SK-N-SH (cell line): ENCODE data around the gene MYOCD.

Source experiments
- ELF1 ChIP-seq: IDR thresholded peaks from 2 replicates; pipeline ENCODE4 v1.4.0; 2012
- EZH2phosphoT487 ChIP-seq: fragments of 200-600 bp; sonication (generic); IDR thresholded peaks from 2 replicates; pipeline ENCODE4 v1.6.1; 2017; ENCODE audit warnings: low read depth, mixed run types, mild to moderate bottlenecking, antibody characterized with exemption, moderate library complexity, borderline replicate concordance
- NFIC ChIP-seq: IDR thresholded peaks from 2 replicates; pipeline ENCODE4 v1.4.0; 2012; ENCODE audit warnings: borderline replicate concordance
- POLR2AphosphoS5 ChIP-seq: IDR thresholded peaks from 2 replicates; pipeline ENCODE4 v1.6.1; 2012; ENCODE audit warnings: low read depth, low read length
- RCOR1 ChIP-seq: fragments of 150-350 bp; IDR thresholded peaks from 2 replicates; pipeline ENCODE4 v1.6.1; 2017; ENCODE audit warnings: antibody characterized with exemption, low read length
- TAF1 ChIP-seq: IDR thresholded peaks from 2 replicates; pipeline ENCODE4 v1.6.1; 2012; ENCODE audit warnings: low read depth, mild to moderate bottlenecking, low read length, moderate library complexity, borderline replicate concordance
- YY1 ChIP-seq: IDR thresholded peaks from 2 replicates; pipeline ENCODE4 v1.4.0; 2012; ENCODE audit warnings: low read depth, mild to moderate bottlenecking
- TF ChIP-seq, protein P1 (sequence below): fragments of 200-600 bp; sonication (generic); IDR thresholded peaks from 2 replicates; pipeline ENCODE4 v1.6.1; 2017; ENCODE audit warnings: antibody characterized with exemption, mild to moderate bottlenecking, moderate library complexity
- TF ChIP-seq, protein P2 (sequence below): IDR thresholded peaks from 2 replicates; pipeline ENCODE4 v1.6.1; 2012; ENCODE audit warnings: mild to moderate bottlenecking, low read depth, low read length, moderate library complexity

DNA sequence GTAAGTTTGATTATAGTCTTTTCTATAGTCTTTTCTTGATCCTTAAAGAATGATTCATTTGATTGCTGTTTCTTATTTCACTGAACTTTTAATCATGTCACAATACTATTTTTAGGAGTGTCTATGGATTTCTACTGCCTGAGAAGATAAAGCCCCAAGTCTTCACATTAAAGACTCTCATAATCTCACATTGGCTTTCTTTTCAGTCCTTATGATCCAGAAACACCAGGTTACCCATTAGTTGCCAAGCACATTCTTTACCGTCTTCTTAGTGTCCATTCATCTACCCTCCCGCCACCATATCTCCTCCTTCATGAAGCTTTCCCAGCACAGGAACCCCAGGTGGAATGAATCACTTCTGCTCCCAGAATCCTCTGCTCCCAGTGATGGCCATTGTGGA, 49.5 kb upstream of the MYOCD start:
- no peak for TF ChIP-seq EZH2phosphoT487
- TF ChIP-seq, protein P1, sequence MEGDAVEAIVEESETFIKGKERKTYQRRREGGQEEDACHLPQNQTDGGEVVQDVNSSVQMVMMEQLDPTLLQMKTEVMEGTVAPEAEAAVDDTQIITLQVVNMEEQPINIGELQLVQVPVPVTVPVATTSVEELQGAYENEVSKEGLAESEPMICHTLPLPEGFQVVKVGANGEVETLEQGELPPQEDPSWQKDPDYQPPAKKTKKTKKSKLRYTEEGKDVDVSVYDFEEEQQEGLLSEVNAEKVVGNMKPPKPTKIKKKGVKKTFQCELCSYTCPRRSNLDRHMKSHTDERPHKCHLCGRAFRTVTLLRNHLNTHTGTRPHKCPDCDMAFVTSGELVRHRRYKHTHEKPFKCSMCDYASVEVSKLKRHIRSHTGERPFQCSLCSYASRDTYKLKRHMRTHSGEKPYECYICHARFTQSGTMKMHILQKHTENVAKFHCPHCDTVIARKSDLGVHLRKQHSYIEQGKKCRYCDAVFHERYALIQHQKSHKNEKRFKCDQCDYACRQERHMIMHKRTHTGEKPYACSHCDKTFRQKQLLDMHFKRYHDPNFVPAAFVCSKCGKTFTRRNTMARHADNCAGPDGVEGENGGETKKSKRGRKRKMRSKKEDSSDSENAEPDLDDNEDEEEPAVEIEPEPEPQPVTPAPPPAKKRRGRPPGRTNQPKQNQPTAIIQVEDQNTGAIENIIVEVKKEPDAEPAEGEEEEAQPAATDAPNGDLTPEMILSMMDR: no peak
- TF ChIP-seq NFIC: no peak
- no peak for TF ChIP-seq YY1
- no peak for TF ChIP-seq ELF1
- no peak for TF ChIP-seq RCOR1
- no peak for TF ChIP-seq TAF1
- TF ChIP-seq, protein P2, sequence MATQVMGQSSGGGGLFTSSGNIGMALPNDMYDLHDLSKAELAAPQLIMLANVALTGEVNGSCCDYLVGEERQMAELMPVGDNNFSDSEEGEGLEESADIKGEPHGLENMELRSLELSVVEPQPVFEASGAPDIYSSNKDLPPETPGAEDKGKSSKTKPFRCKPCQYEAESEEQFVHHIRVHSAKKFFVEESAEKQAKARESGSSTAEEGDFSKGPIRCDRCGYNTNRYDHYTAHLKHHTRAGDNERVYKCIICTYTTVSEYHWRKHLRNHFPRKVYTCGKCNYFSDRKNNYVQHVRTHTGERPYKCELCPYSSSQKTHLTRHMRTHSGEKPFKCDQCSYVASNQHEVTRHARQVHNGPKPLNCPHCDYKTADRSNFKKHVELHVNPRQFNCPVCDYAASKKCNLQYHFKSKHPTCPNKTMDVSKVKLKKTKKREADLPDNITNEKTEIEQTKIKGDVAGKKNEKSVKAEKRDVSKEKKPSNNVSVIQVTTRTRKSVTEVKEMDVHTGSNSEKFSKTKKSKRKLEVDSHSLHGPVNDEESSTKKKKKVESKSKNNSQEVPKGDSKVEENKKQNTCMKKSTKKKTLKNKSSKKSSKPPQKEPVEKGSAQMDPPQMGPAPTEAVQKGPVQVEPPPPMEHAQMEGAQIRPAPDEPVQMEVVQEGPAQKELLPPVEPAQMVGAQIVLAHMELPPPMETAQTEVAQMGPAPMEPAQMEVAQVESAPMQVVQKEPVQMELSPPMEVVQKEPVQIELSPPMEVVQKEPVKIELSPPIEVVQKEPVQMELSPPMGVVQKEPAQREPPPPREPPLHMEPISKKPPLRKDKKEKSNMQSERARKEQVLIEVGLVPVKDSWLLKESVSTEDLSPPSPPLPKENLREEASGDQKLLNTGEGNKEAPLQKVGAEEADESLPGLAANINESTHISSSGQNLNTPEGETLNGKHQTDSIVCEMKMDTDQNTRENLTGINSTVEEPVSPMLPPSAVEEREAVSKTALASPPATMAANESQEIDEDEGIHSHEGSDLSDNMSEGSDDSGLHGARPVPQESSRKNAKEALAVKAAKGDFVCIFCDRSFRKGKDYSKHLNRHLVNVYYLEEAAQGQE: no peak
- TF ChIP-seq POLR2AphosphoS5: no peak
